Calu3 (cell line): ENCODE results near the gene MAP6. TPM values are rescaled to one million over a fixed set of nuclear protein-coding genes. Genes with fewer than 3 reads are reported as not detected.

Experiments used
- BruUV-seq: library from RNA; stranded (reverse); fragments of 400-500 nt; replicated peaks from 2 replicates; lab custom pipeline; 2021; lab: Mats Ljungman, UMichigan
- CTCF ChIA-PET: fragments of 300-600 bp; sonication (Branson Sonifier 250); formaldehyde crosslinking; loops from one replicate; lab custom pipeline; 2022; ENCODE audit warnings: antibody characterized with exemption; lab: Charles Lee
- DNase-seq: peaks from one replicate; pipeline ENCODE4 v3.0.0; 2022
- H3K27ac Mint-ChIP-seq: one replicate; pipeline ENCODE4 v1.8.0; 2022; ENCODE audit warnings: mixed read lengths; ENCODE audit not compliant: unreplicated experiment
- H3K27me3 Mint-ChIP-seq: one replicate; pipeline ENCODE4 v1.8.0; 2022; ENCODE audit warnings: mixed read lengths; ENCODE audit not compliant: unreplicated experiment
- H3K36me3 Mint-ChIP-seq: one replicate; pipeline ENCODE4 v1.8.0; 2022; ENCODE audit warnings: mild to moderate bottlenecking, moderate library complexity, mixed read lengths; ENCODE audit not compliant: insufficient read depth, unreplicated experiment
- H3K4me1 Mint-ChIP-seq: one replicate; pipeline ENCODE4 v1.8.0; 2022; ENCODE audit warnings: mild to moderate bottlenecking, low read depth, mixed read lengths; ENCODE audit not compliant: unreplicated experiment
- H3K4me3 Mint-ChIP-seq: one replicate; pipeline ENCODE4 v1.8.0; 2022; ENCODE audit warnings: mild to moderate bottlenecking, low read depth, moderate library complexity, mixed read lengths; ENCODE audit not compliant: unreplicated experiment
- H3K9me3 Mint-ChIP-seq: one replicate; pipeline ENCODE4 v1.8.0; 2022; ENCODE audit warnings: low read depth, mixed read lengths; ENCODE audit not compliant: unreplicated experiment
- intact Hi-C: fragments of 100-400 bp; cut with micrococcal nuclease; formaldehyde crosslinking; loops from one replicate; pipeline ENCODE4 v1.10.0; 2022; ENCODE audit not compliant: unreplicated experiment
- total RNA-seq: library from RNA; stranded (reverse); gene quantifications from 2 replicates; pipeline ENCODE4 v1.2.3, GENCODE V29; 2022
- TF ChIP-seq, protein P1 (sequence below): fragments of 200-600 bp; IDR thresholded peaks from one replicate; pipeline ENCODE4 v1.8.0; 2022; ENCODE audit warnings: antibody characterized with exemption; ENCODE audit not compliant: unreplicated experiment

The MAP6 gene
- total RNA-seq, 1 experiment from 2014 or later, result not detected

DNA sequence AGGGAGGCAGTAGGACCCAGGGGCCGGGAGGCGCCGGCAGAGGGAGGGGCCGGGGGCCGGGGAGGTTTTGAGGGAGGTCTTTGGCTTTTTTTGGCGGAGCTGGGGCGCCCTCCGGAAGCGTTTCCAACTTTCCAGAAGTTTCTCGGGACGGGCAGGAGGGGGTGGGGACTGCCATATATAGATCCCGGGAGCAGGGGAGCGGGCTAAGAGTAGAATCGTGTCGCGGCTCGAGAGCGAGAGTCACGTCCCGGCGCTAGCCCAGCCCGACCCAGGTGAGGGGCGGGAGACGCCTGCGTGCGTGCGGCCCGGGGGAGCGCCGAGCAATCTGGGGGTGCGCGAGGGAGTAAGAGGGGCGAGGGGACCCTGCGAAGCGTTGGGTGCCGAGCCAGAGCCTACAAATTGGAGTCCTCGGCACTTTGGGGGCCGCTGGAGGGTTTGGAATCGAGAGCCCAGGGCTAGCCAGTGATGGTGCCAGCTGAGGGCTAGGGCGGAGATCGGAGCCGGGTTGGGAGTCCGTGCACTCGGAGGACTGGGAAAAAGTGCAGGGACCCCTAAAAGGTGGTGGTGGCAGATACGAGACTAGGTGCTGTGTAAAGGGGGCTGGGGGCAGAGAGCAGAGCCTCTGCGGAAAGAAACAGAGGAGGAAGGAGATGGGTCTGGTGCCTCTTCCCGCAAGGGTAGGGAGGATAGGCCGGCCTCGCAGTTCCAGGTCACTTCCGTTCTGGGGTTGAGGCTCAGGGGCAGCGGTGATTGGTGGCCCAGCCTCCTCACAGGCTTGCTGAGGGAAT is 106.6 kb downstream of the MAP6 start, which contains the start of gene SERPINH1:
TSS of gene SERPINH1 (plus strand) at position 206 of the 788 bp plus-strand sequence. CDS start 4,097 bp downstream, outside the sequence.
- Mint-ChIP-seq H3K27ac (peak within 1 kb of the TSS; percentile 62), H3K4me3 (peak within 1 kb of the TSS; percentile 91), H3K36me3 (peaks cover 35% of the 10 kb centered on the region), H3K4me1 (peaks cover 17% of the 10 kb centered on the region), H3K27me3 (no peaks in the 10 kb centered on the region), H3K9me3 (no peaks in the 10 kb centered on the region)
- TSS peak; percentile 55 for BruUV-seq
- peak; percentile 83 for DNase-seq
- intact Hi-C loops, result no loop called here
- TF ChIP-seq, protein P1, sequence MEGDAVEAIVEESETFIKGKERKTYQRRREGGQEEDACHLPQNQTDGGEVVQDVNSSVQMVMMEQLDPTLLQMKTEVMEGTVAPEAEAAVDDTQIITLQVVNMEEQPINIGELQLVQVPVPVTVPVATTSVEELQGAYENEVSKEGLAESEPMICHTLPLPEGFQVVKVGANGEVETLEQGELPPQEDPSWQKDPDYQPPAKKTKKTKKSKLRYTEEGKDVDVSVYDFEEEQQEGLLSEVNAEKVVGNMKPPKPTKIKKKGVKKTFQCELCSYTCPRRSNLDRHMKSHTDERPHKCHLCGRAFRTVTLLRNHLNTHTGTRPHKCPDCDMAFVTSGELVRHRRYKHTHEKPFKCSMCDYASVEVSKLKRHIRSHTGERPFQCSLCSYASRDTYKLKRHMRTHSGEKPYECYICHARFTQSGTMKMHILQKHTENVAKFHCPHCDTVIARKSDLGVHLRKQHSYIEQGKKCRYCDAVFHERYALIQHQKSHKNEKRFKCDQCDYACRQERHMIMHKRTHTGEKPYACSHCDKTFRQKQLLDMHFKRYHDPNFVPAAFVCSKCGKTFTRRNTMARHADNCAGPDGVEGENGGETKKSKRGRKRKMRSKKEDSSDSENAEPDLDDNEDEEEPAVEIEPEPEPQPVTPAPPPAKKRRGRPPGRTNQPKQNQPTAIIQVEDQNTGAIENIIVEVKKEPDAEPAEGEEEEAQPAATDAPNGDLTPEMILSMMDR, result no peak
- CTCF ChIA-PET, result interaction anchor here (1.0 to 1.3 kb wide), 2 partner anchors 12 to 15 kb away, joined by 3 read pairs; no protein-coding TSS in a partner anchor

DNA sequence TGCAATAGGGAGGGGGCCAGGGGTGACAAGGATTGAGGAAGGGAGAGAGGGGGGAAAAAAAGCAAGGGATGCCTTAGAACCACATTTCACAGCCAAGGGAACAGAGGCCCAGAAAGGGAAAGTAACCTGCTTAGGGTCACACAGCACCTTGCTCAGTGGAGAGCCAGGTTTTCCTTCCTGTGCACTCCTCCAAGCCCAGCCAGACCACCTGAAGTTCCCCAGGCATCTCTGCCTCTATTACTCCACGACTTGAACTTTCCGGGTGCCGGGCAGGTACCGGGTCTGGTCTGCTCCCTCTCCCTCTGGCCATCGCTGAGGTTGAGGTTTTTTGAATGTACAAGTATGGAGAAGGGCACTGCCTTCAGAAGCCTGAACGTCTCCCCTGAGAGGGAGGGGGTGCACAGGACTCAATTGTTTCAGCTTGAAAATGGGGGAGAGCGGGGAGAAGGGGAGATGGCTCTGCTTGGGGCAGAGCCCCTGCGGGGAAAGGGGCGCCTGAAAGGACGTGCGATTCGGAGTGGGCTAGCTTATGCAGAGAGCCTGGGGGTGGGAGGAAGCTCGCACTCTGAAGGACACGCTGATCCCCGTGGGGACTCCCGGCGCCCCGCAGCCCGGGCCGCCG is 107.3 kb downstream of the MAP6 start:
- H3K9me3 Mint-ChIP-seq, result no peaks in the 10 kb centered on the region
- TF ChIP-seq, protein P1, result no peak
- no peak for DNase-seq
- H3K27me3 Mint-ChIP-seq, result no peaks in the 10 kb centered on the region
- peak overlapping the region; percentile 62 for H3K27ac Mint-ChIP-seq
- intact Hi-C loops, result no loop called here
- H3K4me3 Mint-ChIP-seq, result peak overlapping the region; percentile 91
- H3K4me1 Mint-ChIP-seq, result peaks cover 17% of the 10 kb centered on the region
- BruUV-seq, result no TSS peak
- CTCF ChIA-PET, result interaction anchor here (0.7 kb wide), 1 partner anchor 328 kb away, joined by 4 read pairs; no protein-coding TSS in a partner anchor
- peaks cover 35% of the 10 kb centered on the region for H3K36me3 Mint-ChIP-seq

DNA sequence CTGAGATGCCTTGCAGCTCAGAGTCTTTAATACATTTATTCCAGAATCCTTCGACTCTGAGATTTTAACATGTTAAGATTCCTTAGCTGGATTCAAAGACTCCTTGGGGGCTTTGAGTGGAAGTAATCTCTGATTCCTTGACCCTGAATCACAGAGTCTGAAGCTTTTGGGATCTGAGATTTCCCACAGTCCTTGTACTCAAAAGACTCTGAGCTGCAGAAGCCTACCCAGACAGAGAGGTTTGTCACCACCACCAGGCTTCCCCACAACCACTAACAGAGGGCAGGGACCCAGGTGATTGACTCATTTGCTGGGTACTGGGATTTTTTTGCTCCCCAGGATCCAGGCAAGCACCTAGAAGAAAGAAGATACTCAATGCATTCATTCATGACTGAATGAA is 108.2 kb downstream of the MAP6 start:
- no peak overlapping the region for H3K27ac Mint-ChIP-seq
- DNase-seq, result no peak
- H3K27me3 Mint-ChIP-seq, result no peaks in the 10 kb centered on the region
- peaks cover 35% of the 10 kb centered on the region for H3K36me3 Mint-ChIP-seq
- H3K4me3 Mint-ChIP-seq, result no peak overlapping the region
- H3K9me3 Mint-ChIP-seq, result no peaks in the 10 kb centered on the region
- H3K4me1 Mint-ChIP-seq, result peaks cover 17% of the 10 kb centered on the region
- TF ChIP-seq, protein P1, result no peak
- CTCF ChIA-PET, result interaction anchor here (0.6 to 0.8 kb wide), 3 partner anchors 27 to 421 kb away, joined by 3 to 7 read pairs (median 4); no protein-coding TSS in a partner anchor
- BruUV-seq, result no TSS peak
- intact Hi-C loops, result no loop called here

DNA sequence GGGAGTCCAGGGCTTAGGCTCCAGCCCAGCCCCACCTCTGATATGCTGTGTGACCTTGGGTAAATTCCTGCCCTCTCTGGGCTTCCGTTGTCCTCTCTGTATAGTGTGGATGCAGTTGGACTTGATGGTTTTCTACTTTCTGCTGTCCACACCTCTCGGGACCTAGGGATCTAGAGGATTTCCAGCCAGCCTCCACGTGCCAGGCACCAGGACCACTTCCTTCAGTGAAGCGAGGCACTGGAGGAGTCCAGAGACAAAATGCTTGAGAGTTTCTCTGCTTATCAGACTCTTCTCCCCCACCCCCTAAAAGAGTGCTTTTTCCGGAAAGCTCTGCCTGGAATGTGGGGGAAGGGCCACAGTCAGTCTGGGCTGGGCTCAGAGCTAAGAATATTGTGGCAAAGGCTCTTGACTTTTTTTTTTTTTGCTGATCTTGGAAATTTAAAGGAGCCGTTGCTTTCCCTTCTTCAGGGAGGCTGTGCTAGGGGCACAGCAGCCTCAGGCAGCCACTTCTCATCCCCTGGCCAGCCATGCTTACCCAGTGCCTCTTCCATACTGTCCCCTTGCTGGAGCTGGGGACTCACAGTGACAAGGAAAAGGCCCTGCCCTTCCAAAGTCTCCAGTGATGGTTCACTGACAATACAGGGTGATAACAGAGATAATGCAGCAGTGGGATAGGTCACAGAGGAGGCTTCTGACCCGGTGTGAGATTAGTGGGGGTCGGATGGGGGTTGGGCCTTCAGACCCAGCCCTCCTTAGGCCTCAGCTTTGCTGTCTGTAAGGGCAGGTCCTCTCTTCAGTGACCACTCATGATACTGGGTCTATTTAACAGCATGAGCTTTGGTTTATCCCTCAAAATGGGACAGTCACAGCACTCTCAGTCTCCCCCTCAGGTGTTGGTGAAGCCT is 109.6 kb downstream of the MAP6 start:
- intact Hi-C loops, result no loop called here
- DNase-seq, result no peak
- H3K4me3 Mint-ChIP-seq, result no peak overlapping the region

More for the DNA sequence above, 109.6 kb downstream of the MAP6 start:
- TF ChIP-seq, protein P1, result no peak
- BruUV-seq, result no TSS peak
- Mint-ChIP-seq H3K4me1 (peaks cover 17% of the 10 kb centered on the region), H3K27me3 (no peaks in the 10 kb centered on the region), H3K9me3 (no peaks in the 10 kb centered on the region), H3K36me3 (peaks cover 26% of the 10 kb centered on the region), H3K27ac (no peak overlapping the region)
- CTCF ChIA-PET, result interaction anchor here (0.6 to 1.2 kb wide), 3 partner anchors 45 to 1332 kb away, joined by 3 to 5 read pairs (median 3); no protein-coding TSS in a partner anchor
